ENCODE results near the gene CPED1. TPM values are rescaled to one million over a fixed set of nuclear protein-coding genes. Genes with fewer than 3 reads are reported as not detected.
"Not testable (repeated sequence)": the region's sequence is repeated elsewhere in the genome, so short reads cannot be mapped to it uniquely, and the experiment has no call there.

Gene CPED1
- total RNA-seq, 2 donors from 2014 or later: 5.3 to 7.3 TPM

- ATAC-seq: no peak
- no peaks in the 10 kb centered on the region for H3K27me3 ChIP-seq
- H3K4me3 ChIP-seq: no peak overlapping the region
- no peaks in the 10 kb centered on the region for H3K36me3 ChIP-seq (replicated peaks in 1 of 2; ENCODE audit: insufficient read depth in 1 of 2, low read depth in 2 of 2)
- no peak for TF ChIP-seq POLR2A (IDR thresholded peaks at IDR 0.05)
- no peak for TF ChIP-seq CTCF (IDR thresholded peaks at IDR 0.05)
- 56% methylated on average over 2 of the region's 2 CpGs for WGBS, 2 donors
- H3K9me3 ChIP-seq: no peaks in the 10 kb centered on the region
- H3K4me1 ChIP-seq: no peaks in the 10 kb centered on the region
- intact Hi-C loops (cut with DNase I): no loop called here
- H3K27ac ChIP-seq: no peak overlapping the region
- no peak for DNase-seq
Observed at GRCh38 chr7:121219026-121219425, 230.5 kb downstream of the CPED1 start.

GRCh38 chr7:121221108-121221507 lies 232.6 kb downstream of the CPED1 start:
- intact Hi-C loops (cut with DNase I): not testable (repeated sequence)
- 70 to 88% methylated on average over 2 of the region's 2 CpGs for WGBS, 2 donors

GRCh38 chr7:121228779-121229178 lies 240.3 kb downstream of the CPED1 start:
- TF ChIP-seq CTCF (IDR thresholded peaks at IDR 0.05) (no peak), POLR2A (IDR thresholded peaks at IDR 0.05) (no peak)
- WGBS, 2 donors: 32 to 41% methylated on average over 1 of the region's 1 CpG
- no peaks in the 10 kb centered on the region for H3K36me3 ChIP-seq (replicated peaks in 1 of 2; ENCODE audit: insufficient read depth in 1 of 2, low read depth in 2 of 2)
- intact Hi-C loops (cut with DNase I): no loop called here
- no peak overlapping the region for H3K27ac ChIP-seq
- H3K4me1 ChIP-seq: no peaks in the 10 kb centered on the region
- H3K27me3 ChIP-seq: no peaks in the 10 kb centered on the region
- H3K9me3 ChIP-seq: no peaks in the 10 kb centered on the region
- no peak for ATAC-seq
- no peak overlapping the region for H3K4me3 ChIP-seq
- no peak for DNase-seq

More at GRCh38 chr7:121221108-121221507, 232.6 kb downstream of the CPED1 start:
- not testable (repeated sequence) for H3K27me3 ChIP-seq; H3K27ac ChIP-seq; H3K4me3 ChIP-seq; DNase-seq; ATAC-seq; H3K9me3 ChIP-seq; H3K36me3 ChIP-seq (replicated peaks in 1 of 2; ENCODE audit: insufficient read depth in 1 of 2, low read depth in 2 of 2); H3K4me1 ChIP-seq

DNA sequence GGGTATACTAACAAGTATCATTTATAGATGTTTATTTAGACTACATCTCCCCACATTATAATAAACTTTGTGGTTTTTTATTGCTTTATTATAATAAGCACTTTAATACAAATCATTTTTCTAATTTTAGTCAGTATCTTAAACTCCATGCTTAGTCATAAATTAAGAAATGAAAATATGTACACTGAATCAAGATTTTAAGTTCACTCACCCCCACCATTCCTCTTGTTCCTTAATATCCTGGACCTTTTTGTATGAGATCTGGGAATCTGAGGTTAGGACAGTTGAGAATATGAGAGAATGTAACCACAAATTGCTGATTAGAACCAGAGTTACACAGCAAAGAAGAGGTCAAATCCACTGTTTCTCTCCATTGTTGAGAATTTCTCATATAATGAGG lies 246.7 kb downstream of the CPED1 start:
- TF ChIP-seq POLR2A (IDR thresholded peaks at IDR 0.05) (no peak), CTCF (IDR thresholded peaks at IDR 0.05) (no peak)
- intact Hi-C loops (cut with DNase I): no loop called here
- Histone ChIP-seq H3K4me1 (no peaks in the 10 kb centered on the region), H3K27ac (no peak overlapping the region), H3K9me3 (no peaks in the 10 kb centered on the region), H3K4me3 (no peak overlapping the region), H3K36me3 (replicated peaks in 1 of 2; ENCODE audit: insufficient read depth in 1 of 2, low read depth in 2 of 2) (no peaks in the 10 kb centered on the region), H3K27me3 (no peaks in the 10 kb centered on the region)
- ATAC-seq (no peak), DNase-seq (no peak)

GRCh38 chr7:121237601-121238000 lies 249.1 kb downstream of the CPED1 start:
- TF ChIP-seq POLR2A (IDR thresholded peaks at IDR 0.05): no peak
- no peak for TF ChIP-seq CTCF (IDR thresholded peaks at IDR 0.05)
- no peaks in the 10 kb centered on the region for H3K36me3 ChIP-seq (replicated peaks in 1 of 2; ENCODE audit: insufficient read depth in 1 of 2, low read depth in 2 of 2)
- WGBS, 2 donors: 79 to 82% methylated on average over 3 of the region's 3 CpGs
- H3K4me1 ChIP-seq: no peaks in the 10 kb centered on the region
- DNase-seq (no peak), ATAC-seq (no peak)
- H3K27me3 ChIP-seq: no peaks in the 10 kb centered on the region
- no peak overlapping the region for H3K4me3 ChIP-seq
- intact Hi-C loops (cut with DNase I): no loop called here
- no peaks in the 10 kb centered on the region for H3K9me3 ChIP-seq
- no peak overlapping the region for H3K27ac ChIP-seq

Data from body of pancreas (tissue), 4 donors.